Measurements from ENCODE around the gene LRRC8A.

The LRRC8A gene

GRCh38 chr9:128912270-128912853, 30.4 kb downstream of the LRRC8A start:
- H3K9me2 ChIP-seq (replicated peaks; ENCODE audit: low read depth, low read length) = no peaks in the 10 kb centered on the region
- no peak for TF ChIP-seq CTCF (conservative IDR thresholded peaks at IDR 0.05; ENCODE audit: low read length)
- no peak for TF ChIP-seq EZH2phosphoT487 (IDR thresholded peaks at IDR 0.05; ENCODE audit: borderline replicate concordance)
- no peak overlapping the region for H2AFZ ChIP-seq (ENCODE audit: low read length)
- no peaks in the 10 kb centered on the region for H3K79me2 ChIP-seq (ENCODE audit: insufficient read depth, low read length)
- H3K9me3 ChIP-seq (ENCODE audit: insufficient read depth, low read depth, low read length) = no peaks in the 10 kb centered on the region
- H3K36me3 ChIP-seq (ENCODE audit: insufficient read depth, low read length) = peaks cover 26% of the 10 kb centered on the region; the same call in 1 of the 2 replicates
- no peak overlapping the region for H3K9ac ChIP-seq (ENCODE audit: low read depth, low read length, poor library complexity, severe bottlenecking)
- no peaks in the 10 kb centered on the region for H3K4me1 ChIP-seq (ENCODE audit: insufficient read depth, low read length, poor library complexity, severe bottlenecking)
- no peaks in the 10 kb centered on the region for H3K27me3 ChIP-seq (ENCODE audit: insufficient read depth, low read length, poor library complexity, severe bottlenecking)
- no peaks in the 10 kb centered on the region for H3F3A ChIP-seq (ENCODE audit: low read depth)
- H4K20me1 ChIP-seq (ENCODE audit: insufficient read depth, low read length, poor library complexity, severe bottlenecking) = no peaks in the 10 kb centered on the region
- H3K4me3 ChIP-seq (ENCODE audit: low read length, poor library complexity, severe bottlenecking) = no peak overlapping the region
- no peak overlapping the region for H3K4me2 ChIP-seq (ENCODE audit: low read depth, low read length, poor library complexity, severe bottlenecking)

GRCh38 chr9:128913048-128913900, 31.3 kb downstream of the LRRC8A start:
- no peak overlapping the region for H3K9ac ChIP-seq (ENCODE audit: low read depth, low read length, poor library complexity, severe bottlenecking)
- H3K36me3 ChIP-seq (ENCODE audit: insufficient read depth, low read length) = peaks cover 28% of the 10 kb centered on the region; the same call in 1 of the 2 replicates
- H2AFZ ChIP-seq (ENCODE audit: low read length) = no peak overlapping the region
- H3K4me1 ChIP-seq (ENCODE audit: insufficient read depth, low read length, poor library complexity, severe bottlenecking) = no peaks in the 10 kb centered on the region
- H3K4me2 ChIP-seq (ENCODE audit: low read depth, low read length, poor library complexity, severe bottlenecking) = no peak overlapping the region
- TF ChIP-seq CTCF (conservative IDR thresholded peaks at IDR 0.05; ENCODE audit: low read length) (no peak), EZH2phosphoT487 (IDR thresholded peaks at IDR 0.05; ENCODE audit: borderline replicate concordance) (no peak)
- H3K9me2 ChIP-seq (replicated peaks; ENCODE audit: low read depth, low read length) = no peaks in the 10 kb centered on the region
- H4K20me1 ChIP-seq (ENCODE audit: insufficient read depth, low read length, poor library complexity, severe bottlenecking) = no peaks in the 10 kb centered on the region
- no peaks in the 10 kb centered on the region for H3K9me3 ChIP-seq (ENCODE audit: insufficient read depth, low read depth, low read length)
- H3K4me3 ChIP-seq (ENCODE audit: low read length, poor library complexity, severe bottlenecking) = no peak overlapping the region
- H3K79me2 ChIP-seq (ENCODE audit: insufficient read depth, low read length) = no peaks in the 10 kb centered on the region
- no peaks in the 10 kb centered on the region for H3K27me3 ChIP-seq (ENCODE audit: insufficient read depth, low read length, poor library complexity, severe bottlenecking)
- H3F3A ChIP-seq (ENCODE audit: low read depth) = no peaks in the 10 kb centered on the region

- Histone ChIP-seq H3F3A (ENCODE audit: low read depth) (no peaks in the 10 kb centered on the region), H3K9me3 (ENCODE audit: insufficient read depth, low read depth, low read length) (no peaks in the 10 kb centered on the region), H3K4me1 (ENCODE audit: insufficient read depth, low read length, poor library complexity, severe bottlenecking) (no peaks in the 10 kb centered on the region), H3K4me2 (ENCODE audit: low read depth, low read length, poor library complexity, severe bottlenecking) (no peak overlapping the region), H3K9ac (ENCODE audit: low read depth, low read length, poor library complexity, severe bottlenecking) (no peak overlapping the region), H3K4me3 (ENCODE audit: low read length, poor library complexity, severe bottlenecking) (no peak overlapping the region), H4K20me1 (ENCODE audit: insufficient read depth, low read length, poor library complexity, severe bottlenecking) (no peaks in the 10 kb centered on the region), H3K36me3 (ENCODE audit: insufficient read depth, low read length) (peaks cover 19% of the 10 kb centered on the region; the same call in 1 of the 2 replicates), H3K27me3 (ENCODE audit: insufficient read depth, low read length, poor library complexity, severe bottlenecking) (no peaks in the 10 kb centered on the region), H2AFZ (ENCODE audit: low read length) (no peak overlapping the region), H3K9me2 (replicated peaks; ENCODE audit: low read depth, low read length) (no peaks in the 10 kb centered on the region), H3K79me2 (ENCODE audit: insufficient read depth, low read length) (no peaks in the 10 kb centered on the region)
- TF ChIP-seq EZH2phosphoT487 (IDR thresholded peaks at IDR 0.05; ENCODE audit: borderline replicate concordance) = no peak
- TF ChIP-seq CTCF (conservative IDR thresholded peaks at IDR 0.05; ENCODE audit: low read length) = no peak
Measured at GRCh38 chr9:128913995-128914772, 32.3 kb downstream of the LRRC8A start.
